ENCODE data around the gene CHD1.

GRCh38 chr5:98813755-98814154, 115.1 kb downstream of the CHD1 start:
- TF ChIP-seq POLR2A (IDR thresholded peaks at IDR 0.05; ENCODE audit: low read depth, low read length) (no peak), TAF1 (IDR thresholded peaks at IDR 0.05; ENCODE audit: borderline replicate concordance, low read depth, low read length) (no peak)
